Fibroblast of lung (primary cell): ENCODE data around the gene SLC16A2. TPM values are rescaled to one million over a fixed set of nuclear protein-coding genes. Genes with fewer than 3 reads are reported as not detected.

Experiments
- DNase-seq, 2 donors: peaks; one replicate each; pipeline versions ENCODE4 v3.0.0 to v3.0.0-alpha.2; 2010; ENCODE audit warnings: low read depth in 2 of 2
- H2AFZ ChIP-seq: 2 replicates; pipeline ENCODE4 v1.5.1; 2012; ENCODE audit warnings: low read length, control low read depth, inconsistent platforms
- H3K27ac ChIP-seq: 2 replicates; pipeline ENCODE4 v1.5.1; 2011; ENCODE audit warnings: low read length, control low read depth; ENCODE audit not compliant: insufficient read depth
- H3K27me3 ChIP-seq: 2 replicates; pipeline ENCODE4 v1.5.1; 2011; ENCODE audit warnings: mild to moderate bottlenecking, low read length; ENCODE audit not compliant: control insufficient read depth, insufficient read depth
- H3K36me3 ChIP-seq: 2 replicates; pipeline ENCODE4 v1.5.1; 2011; ENCODE audit warnings: low read length; ENCODE audit not compliant: control insufficient read depth, insufficient read depth
- H3K4me1 ChIP-seq: 2 replicates; pipeline ENCODE4 v1.5.1; 2011; ENCODE audit warnings: low read length; ENCODE audit not compliant: control insufficient read depth, insufficient read depth; ENCODE audit errors: extremely low read depth
- H3K4me2 ChIP-seq: 2 replicates; pipeline ENCODE4 v1.5.1; 2011; ENCODE audit warnings: low read length, control low read depth; ENCODE audit not compliant: insufficient read depth; ENCODE audit errors: extremely low read depth
- H3K4me3 ChIP-seq, 4 experiments: fragments of 200-600 bp in 1 of 4; sonication (generic) in 1 of 4; replicated peaks in 1 of 4; 2 replicates each; pipeline ENCODE4 v1.5.1; 2011 to 2016; ENCODE audit warnings: low read length in 4 of 4, low read depth in 3 of 4, mild to moderate bottlenecking in 3 of 4, control low read depth in 2 of 4, inconsistent platforms in 1 of 4, mixed read lengths in 1 of 4; ENCODE audit not compliant: insufficient read depth in 1 of 4; ENCODE audit errors: control extremely low read depth in 1 of 4
- H3K79me2 ChIP-seq: 2 replicates; pipeline ENCODE4 v1.5.1; 2012; ENCODE audit warnings: mild to moderate bottlenecking, low read length, inconsistent platforms; ENCODE audit not compliant: control insufficient read depth, insufficient read depth
- H3K9ac ChIP-seq: 2 replicates; pipeline ENCODE4 v1.5.1; 2011; ENCODE audit warnings: mild to moderate bottlenecking, low read length, control low read depth; ENCODE audit not compliant: insufficient read depth
- H3K9me3 ChIP-seq: 2 replicates; pipeline ENCODE4 v1.5.1; 2012; ENCODE audit warnings: low read depth, low read length; ENCODE audit not compliant: control insufficient read depth, insufficient read depth
- H4K20me1 ChIP-seq: 2 replicates; pipeline ENCODE4 v1.5.1; 2011; ENCODE audit warnings: low read length; ENCODE audit not compliant: control insufficient read depth, insufficient read depth; ENCODE audit errors: extremely low read depth
- EZH2 ChIP-seq: IDR thresholded peaks from 2 replicates; pipeline ENCODE4 v1.5.1; 2012; ENCODE audit warnings: low read length, control low read depth, mild to moderate bottlenecking; ENCODE audit errors: missing control alignments
- polyA minus RNA-seq: library from RNA; depleted of rRNA, polyadenylated mRNA; stranded (reverse); fragments of >200 nt; gene quantifications from 2 replicates; pipeline ENCODE4 v1.2.3, GENCODE V29; 2011; ENCODE audit warnings: low replicate concordance
- polyA plus RNA-seq, 2 donors: library from polyadenylated mRNA; depleted of rRNA in 1 of 2; stranded (reverse) in 1 of 2; unstranded in 1 of 2; fragments of >200 nt; gene quantifications; 2 replicates each; pipeline ENCODE4 v1.2.1, GENCODE V29; 2011 to 2012; ENCODE audit warnings: missing spikeins in 1 of 2
- total RNA-seq: library from RNA; depleted of rRNA; stranded (reverse); fragments of >200 nt; gene quantifications from 2 replicates; pipeline ENCODE4 v1.2.1, GENCODE V29; 2014
- TF ChIP-seq, protein P1 (sequence below), 2 donors: IDR thresholded peaks in 1 of 2; conservative IDR thresholded peaks in 1 of 2; 1 replicate in 1 of 2; 2 replicates in 1 of 2; pipeline ENCODE4 v1.5.1; 2011 to 2012; ENCODE audit warnings: low read length in 2 of 2, control low read depth in 1 of 2, inconsistent platforms in 1 of 2, low read depth in 1 of 2, mild to moderate bottlenecking in 1 of 2

SLC16A2 gene
- total RNA-seq (5.6 and 7.8 TPM in 2 replicates), polyA plus RNA-seq (27.2 and 30.5 TPM in 2 replicates), polyA minus RNA-seq (42.9 and 47.4 TPM in 2 replicates)
- 21.9 and 23.3 TPM in 2 replicates for polyA plus RNA-seq (2012)

DNA sequence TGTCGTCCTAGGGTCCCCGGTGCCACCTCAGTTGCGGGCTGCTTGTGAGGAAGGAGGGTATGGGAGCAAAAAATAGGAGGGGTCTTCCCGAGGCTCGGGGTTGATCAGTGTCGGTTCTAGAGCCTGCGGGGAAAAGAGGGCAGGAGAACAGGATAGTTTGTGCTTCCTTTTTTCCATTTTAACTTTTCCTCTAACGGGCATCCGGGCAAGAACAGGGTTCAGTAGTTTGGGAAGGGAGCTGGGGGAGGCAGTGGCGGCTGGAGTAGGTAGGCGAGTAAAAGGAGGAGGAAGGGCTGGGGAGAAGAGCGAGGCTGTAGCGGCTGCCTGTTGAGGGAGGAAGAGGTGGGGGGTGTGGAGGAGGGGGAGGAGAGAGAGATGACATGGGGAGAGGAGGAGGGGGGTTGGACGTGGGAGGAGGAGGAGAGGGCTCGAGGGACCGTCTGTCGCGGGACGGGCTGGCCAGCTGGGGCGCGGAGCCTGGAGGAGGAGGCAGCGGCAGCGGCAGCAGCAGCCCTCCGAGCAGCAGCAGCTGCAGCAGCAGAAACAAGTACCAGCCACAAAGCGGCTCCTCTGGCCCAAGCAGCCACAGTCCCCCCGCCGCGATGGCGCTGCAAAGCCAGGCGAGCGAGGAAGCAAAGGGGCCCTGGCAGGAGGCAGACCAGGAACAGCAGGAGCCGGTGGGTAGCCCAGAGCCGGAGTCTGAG, at the start of gene SLC16A2:
Gene SLC16A2 (plus strand): TSS at position 458 of the 704 bp plus-strand sequence. CDS start 145 bp downstream, at position 603.
- Histone ChIP-seq H3K27ac (peak within 1 kb of the TSS; percentile 86), H3K79me2 (peaks cover 3% of the 10 kb centered on the region), H3K4me2 (peak within 1 kb of the TSS; percentile 78), H2AFZ (peak within 1 kb of the TSS; percentile 41), H4K20me1 (no peaks in the 10 kb centered on the region), H3K36me3 (no peaks in the 10 kb centered on the region), H3K9ac (peak within 1 kb of the TSS; percentile 71), H3K27me3 (no peaks in the 10 kb centered on the region), H3K4me1 (no peaks in the 10 kb centered on the region), H3K9me3 (no peaks in the 10 kb centered on the region), H3K4me3 (peak within 1 kb of the TSS; percentile 49 to 66 (median 59))
- TF ChIP-seq, protein P1, sequence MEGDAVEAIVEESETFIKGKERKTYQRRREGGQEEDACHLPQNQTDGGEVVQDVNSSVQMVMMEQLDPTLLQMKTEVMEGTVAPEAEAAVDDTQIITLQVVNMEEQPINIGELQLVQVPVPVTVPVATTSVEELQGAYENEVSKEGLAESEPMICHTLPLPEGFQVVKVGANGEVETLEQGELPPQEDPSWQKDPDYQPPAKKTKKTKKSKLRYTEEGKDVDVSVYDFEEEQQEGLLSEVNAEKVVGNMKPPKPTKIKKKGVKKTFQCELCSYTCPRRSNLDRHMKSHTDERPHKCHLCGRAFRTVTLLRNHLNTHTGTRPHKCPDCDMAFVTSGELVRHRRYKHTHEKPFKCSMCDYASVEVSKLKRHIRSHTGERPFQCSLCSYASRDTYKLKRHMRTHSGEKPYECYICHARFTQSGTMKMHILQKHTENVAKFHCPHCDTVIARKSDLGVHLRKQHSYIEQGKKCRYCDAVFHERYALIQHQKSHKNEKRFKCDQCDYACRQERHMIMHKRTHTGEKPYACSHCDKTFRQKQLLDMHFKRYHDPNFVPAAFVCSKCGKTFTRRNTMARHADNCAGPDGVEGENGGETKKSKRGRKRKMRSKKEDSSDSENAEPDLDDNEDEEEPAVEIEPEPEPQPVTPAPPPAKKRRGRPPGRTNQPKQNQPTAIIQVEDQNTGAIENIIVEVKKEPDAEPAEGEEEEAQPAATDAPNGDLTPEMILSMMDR (conservative IDR thresholded peaks at IDR 0.05 in 1 of 2, IDR thresholded peaks at IDR 0.05 in 1 of 2; ENCODE audit: low read depth in 1 of 2, low read length in 2 of 2): no peak
- no peak for TF ChIP-seq EZH2
- DNase-seq: peak; percentile 80 to 83

DNA sequence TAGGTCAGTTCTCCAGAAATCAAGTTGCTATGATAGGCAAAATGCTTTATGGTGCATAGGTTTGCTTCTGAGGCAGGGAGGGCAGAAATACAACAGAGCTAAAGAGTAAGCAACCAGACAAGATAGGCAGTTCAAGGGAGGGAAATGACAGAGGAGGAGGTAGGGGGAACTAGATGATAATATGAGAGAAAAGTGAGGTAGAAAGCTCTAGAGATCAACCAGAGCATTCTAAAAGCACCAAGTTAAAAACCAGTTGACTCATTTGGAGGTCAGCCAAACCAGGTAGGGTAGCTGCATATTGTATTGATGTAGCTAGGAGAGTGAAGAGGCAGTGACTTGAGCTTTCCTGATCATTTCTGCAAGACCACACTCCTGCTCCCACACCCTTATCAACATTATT, 49.0 kb upstream of the SLC16A2 start:
- DNase-seq: no peak
- H3K27ac ChIP-seq: no peak overlapping the region
- no peak for TF ChIP-seq EZH2
- TF ChIP-seq, protein P1 (conservative IDR thresholded peaks at IDR 0.05 in 1 of 2, IDR thresholded peaks at IDR 0.05 in 1 of 2; ENCODE audit: low read depth in 1 of 2, low read length in 2 of 2): no peak

DNA sequence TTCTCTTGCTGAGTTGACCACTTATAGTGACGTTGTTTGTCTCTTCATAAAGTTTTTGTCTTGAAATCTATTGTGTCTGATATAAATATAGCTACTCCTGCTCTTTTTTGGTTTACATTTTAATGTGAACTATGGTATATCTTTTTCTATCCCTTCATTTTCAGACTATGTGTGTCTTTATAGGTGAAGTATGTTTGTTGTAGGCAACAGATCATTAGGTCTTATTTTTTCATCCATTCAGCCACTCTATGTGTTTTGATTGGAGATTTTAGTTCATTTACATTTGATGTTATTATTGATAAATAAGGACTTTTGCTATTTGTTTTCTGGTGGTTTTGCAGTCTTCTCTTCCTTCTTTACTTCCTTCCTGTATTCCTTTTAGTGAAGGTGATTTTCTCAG, 44.0 kb upstream of the SLC16A2 start:
- H3K4me1 ChIP-seq: no peaks in the 10 kb centered on the region
- no peak for DNase-seq
- no peak overlapping the region for H3K4me3 ChIP-seq
- no peaks in the 10 kb centered on the region for H3K9me3 ChIP-seq
- TF ChIP-seq, protein P1 (conservative IDR thresholded peaks at IDR 0.05 in 1 of 2, IDR thresholded peaks at IDR 0.05 in 1 of 2; ENCODE audit: low read depth in 1 of 2, low read length in 2 of 2): no peak
- no peak for TF ChIP-seq EZH2
- no peak overlapping the region for H3K9ac ChIP-seq
- H3K27ac ChIP-seq: no peak overlapping the region
- no peaks in the 10 kb centered on the region for H3K79me2 ChIP-seq
- no peaks in the 10 kb centered on the region for H3K36me3 ChIP-seq
- no peaks in the 10 kb centered on the region for H3K27me3 ChIP-seq
- no peak overlapping the region for H3K4me2 ChIP-seq
- H4K20me1 ChIP-seq: no peaks in the 10 kb centered on the region
- H2AFZ ChIP-seq: no peak overlapping the region

More for the DNA sequence above, 49.0 kb upstream of the SLC16A2 start:
- H3K4me1 ChIP-seq: no peaks in the 10 kb centered on the region
- no peaks in the 10 kb centered on the region for H3K36me3 ChIP-seq
- H3K27me3 ChIP-seq: no peaks in the 10 kb centered on the region
- H3K9ac ChIP-seq: no peak overlapping the region
- no peak overlapping the region for H3K4me2 ChIP-seq
- no peaks in the 10 kb centered on the region for H3K79me2 ChIP-seq
- H2AFZ ChIP-seq: no peak overlapping the region
- H3K4me3 ChIP-seq: no peak overlapping the region
- H4K20me1 ChIP-seq: no peaks in the 10 kb centered on the region
- no peaks in the 10 kb centered on the region for H3K9me3 ChIP-seq
